GM08714 (cell line): ENCODE data around the gene UGT1A5.
"Not testable (repeated sequence)": the region's sequence is repeated elsewhere in the genome, so short reads cannot be mapped to it uniquely, and the experiment has no call there.

Experiments used
- H3K4me3 ChIP-seq: fragments of 200-500 bp; sonication (Bioruptor generic); 2 replicates; pipeline ENCODE4 v1.5.1; 2014; ENCODE audit warnings: mild to moderate bottlenecking, low read length, inconsistent platforms
- ZNF274 ChIP-seq: IDR thresholded peaks from 2 replicates; pipeline ENCODE4 v1.6.1; 2012; ENCODE audit warnings: mild to moderate bottlenecking, low read depth, low read length

UGT1A5 gene

DNA sequence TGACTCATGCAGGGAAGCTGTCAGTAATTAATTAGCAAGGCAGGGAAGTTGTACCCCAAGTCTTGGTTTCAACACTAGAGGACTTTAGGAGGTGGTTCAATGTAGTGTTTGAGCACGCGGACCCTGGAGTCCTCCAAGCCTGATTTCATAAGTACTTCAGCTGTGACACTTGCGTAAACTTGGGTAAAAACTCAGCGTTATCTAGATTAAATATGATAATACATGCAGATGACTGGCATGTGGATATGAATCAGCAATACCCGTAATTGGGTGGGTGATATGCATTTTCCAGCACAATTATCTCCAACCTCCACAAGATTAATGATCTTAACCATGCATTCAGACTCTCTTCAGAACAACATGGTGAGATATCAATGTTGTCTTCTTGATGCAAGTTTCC lies 25.8 kb upstream of the UGT1A5 start:
- H3K4me3 ChIP-seq: no peak overlapping the region
- TF ChIP-seq ZNF274: no peak

DNA sequence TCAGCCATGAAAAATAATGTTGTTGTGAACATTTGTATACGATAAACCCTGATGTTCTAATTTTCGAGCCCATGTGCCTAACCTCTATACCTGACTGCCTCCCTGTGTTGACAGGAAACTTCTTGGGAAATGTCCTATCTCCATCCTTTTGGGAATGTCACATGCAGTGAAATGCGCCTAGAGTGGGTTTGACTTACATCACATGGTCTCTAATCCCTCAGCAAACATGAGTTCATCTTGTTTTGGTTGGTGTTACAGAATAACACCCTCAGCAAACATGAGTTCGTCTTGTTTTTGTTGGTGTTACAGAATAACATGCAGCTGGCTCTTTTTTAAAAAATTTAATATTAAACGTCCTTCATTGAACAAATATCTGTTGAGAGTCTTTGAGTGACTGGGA lies 24.4 kb upstream of the UGT1A5 start:
- TF ChIP-seq ZNF274: no peak
- H3K4me3 ChIP-seq: no peak overlapping the region

DNA sequence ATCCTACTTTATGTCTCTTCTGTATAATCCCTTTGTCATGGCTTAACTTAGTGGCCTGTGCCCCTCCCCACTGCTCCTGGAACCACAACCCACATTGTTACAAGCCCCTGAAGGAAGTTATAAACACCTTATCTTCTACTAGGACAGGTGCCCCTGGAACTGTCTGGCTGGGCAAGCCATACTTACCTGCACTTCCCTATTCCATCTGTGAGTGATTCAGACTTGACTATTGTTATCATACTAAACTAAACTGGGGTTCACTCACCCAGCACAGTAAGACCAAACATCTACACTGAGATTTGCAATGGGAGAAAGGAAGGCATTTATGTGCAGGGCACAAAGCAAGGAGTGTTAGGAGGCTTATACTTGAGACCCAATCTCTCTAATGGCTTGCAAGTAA lies 23.7 kb upstream of the UGT1A5 start:
- H3K4me3 ChIP-seq: no peak overlapping the region
- no peak for TF ChIP-seq ZNF274

DNA sequence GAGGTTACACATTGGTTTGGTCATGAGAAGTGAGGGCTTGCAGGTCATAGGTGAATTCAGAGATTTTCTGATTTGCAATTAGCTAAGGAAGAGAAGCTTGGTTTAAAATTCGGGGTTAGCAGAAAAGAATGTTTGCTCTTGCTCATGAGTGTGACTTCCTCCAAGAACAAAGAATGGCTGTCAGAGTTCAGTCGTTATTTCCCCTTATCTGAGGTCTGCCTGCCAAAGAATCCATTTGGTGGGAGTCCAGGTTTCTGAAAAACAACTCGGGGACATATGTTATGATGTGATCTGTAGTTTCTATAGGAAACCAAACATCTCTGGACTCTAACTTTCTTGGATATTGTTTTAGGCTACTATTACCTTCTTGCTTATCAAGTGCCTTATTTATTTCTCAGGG lies 23.2 kb upstream of the UGT1A5 start:
- no peak overlapping the region for H3K4me3 ChIP-seq
- TF ChIP-seq ZNF274: no peak

DNA sequence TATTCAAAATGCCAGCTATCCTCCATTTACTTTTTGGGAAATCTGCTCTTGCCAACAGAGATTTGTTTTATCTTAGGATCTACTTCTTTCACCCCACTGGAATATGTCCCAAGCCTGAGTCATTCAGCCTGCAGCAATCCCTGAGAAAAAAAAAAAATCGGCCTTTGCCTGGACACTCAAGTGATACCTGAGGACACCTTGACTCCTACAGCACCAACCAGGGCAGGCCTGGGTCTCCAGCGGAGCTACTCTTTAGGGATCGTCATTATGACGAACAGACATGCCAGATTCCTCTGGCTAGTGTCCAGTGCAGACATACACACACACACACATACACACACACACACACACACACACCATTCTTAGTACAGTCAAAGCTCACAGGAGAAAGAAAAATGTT lies 22.3 kb upstream of the UGT1A5 start:
- H3K4me3 ChIP-seq: no peak overlapping the region
- TF ChIP-seq ZNF274: no peak

DNA sequence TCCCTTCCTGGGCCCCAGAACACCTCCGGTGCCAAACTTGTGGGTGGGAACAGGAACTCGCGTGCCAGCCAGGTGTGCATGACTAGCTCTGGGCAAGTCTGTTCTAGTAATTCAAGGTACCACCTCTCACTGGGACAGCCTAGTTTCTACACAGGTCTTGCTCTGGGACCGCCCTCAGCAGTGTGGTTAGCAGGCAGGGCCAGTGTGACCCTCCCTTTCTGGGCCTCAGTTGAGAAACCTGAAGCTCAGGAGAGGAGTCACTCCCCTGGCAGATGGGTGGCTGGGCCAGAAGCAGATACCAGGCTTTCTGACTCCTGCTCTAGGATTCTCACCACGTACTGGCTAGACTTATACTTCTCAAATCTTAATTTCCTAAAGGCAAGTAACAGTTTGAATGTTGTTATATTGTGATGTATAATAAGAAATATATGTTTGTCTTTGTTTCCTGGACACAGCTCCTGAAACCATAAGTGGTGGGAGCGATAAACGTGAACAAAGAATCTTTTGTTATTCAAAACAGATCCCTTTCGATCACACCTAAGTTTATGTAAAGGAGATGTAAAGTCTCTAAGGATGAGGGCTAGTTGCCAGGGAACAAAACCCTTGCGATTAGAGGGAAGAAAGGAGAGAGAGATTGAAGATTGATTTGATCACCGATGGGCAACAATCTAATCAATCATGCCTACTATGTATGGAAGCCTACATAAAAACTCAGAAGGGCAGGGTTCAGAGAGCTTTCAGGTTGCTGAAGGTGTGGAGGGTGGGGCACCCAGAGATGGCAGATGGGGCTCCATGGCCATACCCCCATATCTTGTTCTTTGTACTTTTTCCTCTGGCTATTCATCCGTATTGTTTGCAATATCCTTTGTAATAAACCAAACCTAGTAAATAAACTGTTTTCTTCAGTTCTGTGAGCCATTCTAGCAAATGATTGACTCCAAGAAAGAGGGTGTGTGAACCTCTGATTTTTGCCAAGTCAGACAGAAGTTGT lies 21.0 kb upstream of the UGT1A5 start:
- H3K4me3 ChIP-seq: no peak overlapping the region
- no peak for TF ChIP-seq ZNF274

DNA sequence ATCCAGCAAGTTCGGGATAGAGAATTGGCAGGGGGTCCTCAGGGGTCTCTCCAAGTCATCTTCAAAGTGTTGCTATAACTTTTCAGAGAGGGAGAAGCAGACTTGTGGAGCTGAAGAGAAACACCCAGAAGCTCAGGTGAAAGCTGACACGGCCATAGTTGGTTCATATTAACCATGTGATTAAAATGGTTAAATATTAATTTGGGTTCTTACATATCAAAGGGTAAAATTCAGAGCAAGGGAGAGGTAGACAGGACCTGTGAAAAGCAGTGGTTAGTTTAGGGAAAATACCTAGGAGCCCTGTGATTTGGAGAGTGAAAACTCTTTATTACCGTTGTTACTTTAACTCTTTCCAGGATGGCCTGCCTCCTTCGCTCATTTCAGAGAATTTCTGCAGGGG lies 20.1 kb upstream of the UGT1A5 start, which contains the start of gene UGT1A6:
TSS of gene UGT1A6 (plus strand) at position 243 of the 400 bp plus-strand sequence. CDS start at position 358, 115 bp downstream.
- no peak within 1 kb of the TSS for H3K4me3 ChIP-seq
- no peak for TF ChIP-seq ZNF274

DNA sequence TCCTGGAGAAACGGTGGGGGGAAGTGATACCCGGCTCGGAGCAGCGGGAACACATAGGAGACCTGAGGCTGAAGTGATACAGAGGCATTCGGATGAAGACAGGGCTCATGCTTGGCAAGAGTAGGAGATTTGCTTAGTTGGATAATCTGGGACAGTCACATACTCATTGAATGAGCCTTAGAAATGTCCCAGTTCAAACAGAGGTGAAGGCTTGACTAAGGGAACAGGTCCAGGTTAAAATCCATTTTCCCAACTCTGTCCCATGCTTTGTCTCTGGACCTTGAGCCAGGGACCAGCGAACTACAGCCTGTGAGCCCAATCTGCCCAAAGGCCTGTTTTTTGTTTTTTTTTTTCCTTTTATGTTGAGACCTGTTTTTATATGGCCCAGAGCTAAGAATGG lies 18.7 kb upstream of the UGT1A5 start:
- no peak overlapping the region for H3K4me3 ChIP-seq
- TF ChIP-seq ZNF274: no peak

GRCh38 chr2:233698740-233699139 lies 14.0 kb upstream of the UGT1A5 start:
- TF ChIP-seq ZNF274: no peak
- no peak overlapping the region for H3K4me3 ChIP-seq

- no peak overlapping the region for H3K4me3 ChIP-seq
- TF ChIP-seq ZNF274: no peak
These were observed 13.2 kb upstream of the UGT1A5 start for GRCh38 chr2:233699424-233700027.

DNA sequence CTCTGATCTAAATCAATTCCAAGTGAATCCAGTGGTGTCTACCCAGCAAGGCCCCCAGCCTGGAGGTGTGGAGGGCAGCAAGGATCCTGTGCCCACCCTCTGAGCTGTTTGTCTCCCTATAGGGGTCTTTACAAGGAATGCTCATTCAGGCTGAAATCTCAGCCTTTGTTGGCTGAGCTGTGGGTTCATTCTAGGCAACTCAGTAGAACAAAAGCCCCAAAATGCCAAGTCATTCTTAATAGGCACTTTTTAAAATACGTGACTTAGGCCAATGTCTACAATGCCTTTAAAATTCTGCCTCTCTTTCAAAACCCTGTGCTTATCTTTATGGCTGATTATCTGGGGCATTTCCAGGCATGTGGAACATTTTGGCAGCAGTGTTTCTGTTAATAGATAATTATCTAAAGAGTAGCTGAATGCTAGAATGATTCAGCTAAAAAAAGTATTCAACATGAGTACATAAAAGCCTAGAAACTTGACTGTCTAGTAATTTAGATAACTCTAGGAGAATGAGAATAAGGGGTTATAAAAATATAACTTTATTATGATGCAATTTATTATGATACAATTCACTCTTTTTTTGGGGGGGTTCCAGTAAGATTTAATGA lies 12.6 kb upstream of the UGT1A5 start:
- no peak for TF ChIP-seq ZNF274
- H3K4me3 ChIP-seq: no peak overlapping the region

- not testable (repeated sequence) for H3K4me3 ChIP-seq
These were observed 11.9 kb upstream of the UGT1A5 start for GRCh38 chr2:233700842-233701241.

- TF ChIP-seq ZNF274: no peak
- no peak overlapping the region for H3K4me3 ChIP-seq
These were observed 10.5 kb upstream of the UGT1A5 start for GRCh38 chr2:233702238-233702637.

DNA sequence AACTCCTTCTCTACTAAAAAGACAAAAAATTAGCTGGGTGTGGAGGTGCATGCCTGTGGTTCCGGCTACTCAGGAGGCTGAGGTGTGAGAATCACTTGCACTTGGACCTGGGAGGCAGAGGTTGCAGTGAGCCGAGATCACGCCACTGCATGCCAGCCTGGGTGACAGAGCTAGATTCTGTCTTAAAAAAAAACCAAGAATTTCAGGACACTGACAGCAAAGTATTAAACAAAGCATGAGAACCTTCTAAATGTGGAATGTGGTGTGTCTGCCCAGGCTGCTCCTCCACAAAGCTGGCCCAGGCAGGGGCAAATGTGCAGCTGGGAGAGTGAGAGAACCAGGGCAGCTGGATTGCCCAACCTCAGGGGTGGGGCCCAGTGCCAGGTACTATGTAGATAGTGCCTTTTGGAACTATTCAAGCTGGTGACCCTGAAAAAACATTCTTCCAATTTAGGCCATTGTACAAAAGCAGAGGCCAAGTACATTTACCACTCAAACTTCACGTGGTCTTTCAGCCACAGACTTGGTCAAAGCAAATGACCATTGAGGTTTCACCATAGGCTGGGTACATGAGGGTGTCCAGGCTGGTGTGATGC lies 6.7 kb upstream of the UGT1A5 start:
- no peak overlapping the region for H3K4me3 ChIP-seq
- no peak for TF ChIP-seq ZNF274
